ENCODE results near the gene CAPZA1. TPM values are rescaled to one million over a fixed set of nuclear protein-coding genes. Genes with fewer than 3 reads are reported as not detected.

Gene CAPZA1
- total RNA-seq, 1 experiment from 2014 or later, result 148 TPM

GRCh38 chr1:112614460-112615065, 5.1 kb upstream of the CAPZA1 start:
- ATAC-seq (0 out of 2 replicates have a peak, but pooled peaks have one; percentile 43), DNase-seq (ENCODE audit: low read depth, low spot score) (no peak)
- CTCF ChIA-PET, result interaction anchor here (1.0 to 2.1 kb wide), 5 partner anchors 113 to 257 kb away, joined by 4 to 15 read pairs (median 6); no protein-coding TSS in a partner anchor

More at GRCh38 chr1:112614460-112615065, 5.1 kb upstream of the CAPZA1 start:
- RAD21 ChIA-PET (ENCODE audit: low non-redundant PET in 1 of 2, low total read pairs in 2 of 2, uncharacterized antibody in 2 of 2, unreplicated experiment in 2 of 2), result no interaction called here
- no peak for TF ChIP-seq ZBTB33 (IDR thresholded peaks at IDR 0.05; ENCODE audit: extremely low read depth, insufficient replicate concordance, low read length)
- TF ChIP-seq ATF3 (IDR thresholded peaks at IDR 0.05), result no peak
- TF ChIP-seq CTCF (IDR thresholded peaks at IDR 0.05 in 2 of 3, conservative IDR thresholded peaks at IDR 0.05 in 1 of 3; ENCODE audit: borderline replicate concordance in 1 of 3, insufficient read depth in 1 of 3, low read depth in 2 of 3, low read length in 2 of 3), result peak; percentile 65 to 74 (median 68); a peak in 5 of 6 replicates
- no peak for TF ChIP-seq EZH2 (IDR thresholded peaks at IDR 0.05)
- TF ChIP-seq RAD21 (IDR thresholded peaks at IDR 0.05; ENCODE audit: low read depth), result peak; percentile 80
- no peak for TF ChIP-seq MAX (IDR thresholded peaks at IDR 0.05)
- TF ChIP-seq POLR2A (IDR thresholded peaks at IDR 0.05; ENCODE audit: borderline replicate concordance, extremely low read depth, insufficient read depth, insufficient read length), result no peak
- TF ChIP-seq FOSL1 (IDR thresholded peaks at IDR 0.05; ENCODE audit: low read depth), result no peak
- no peak for TF ChIP-seq YY1 (IDR thresholded peaks at IDR 0.05; ENCODE audit: extremely low read depth, insufficient replicate concordance, low read depth, low read length)
- no peak for TF ChIP-seq REST (IDR thresholded peaks at IDR 0.05; ENCODE audit: low read depth)
- no peak for TF ChIP-seq SRF (IDR thresholded peaks at IDR 0.05; ENCODE audit: low read depth)
- TF ChIP-seq SP1 (IDR thresholded peaks at IDR 0.05; ENCODE audit: low read depth), result no peak
- no peak for TF ChIP-seq ZFX (IDR thresholded peaks at IDR 0.05)
- TF ChIP-seq EZH2phosphoT487 (IDR thresholded peaks at IDR 0.05; ENCODE audit: borderline replicate concordance), result no peak
- H3K4me1 ChIP-seq (ENCODE audit: control insufficient read depth in 1 of 2, insufficient read depth in 2 of 2, low read length in 2 of 2), result peaks cover 9 to 14% of the 10 kb centered on the region in 2 experiments; a peak in 3 of 4 replicates
- no peaks in the 10 kb centered on the region for H3K27me3 ChIP-seq (ENCODE audit: insufficient read depth, low read length)
- peaks cover 80% of the 10 kb centered on the region for H3K79me2 ChIP-seq (ENCODE audit: insufficient read depth, low read length)
- H3K9me2 ChIP-seq (ENCODE audit: insufficient read depth), result no peaks in the 10 kb centered on the region
- H3K27ac ChIP-seq (ENCODE audit: low read depth, low read length), result no peak overlapping the region
- H4K20me1 ChIP-seq (ENCODE audit: insufficient read depth), result no peaks in the 10 kb centered on the region
- H2AFZ ChIP-seq (ENCODE audit: low read depth, low read length, poor library complexity, severe bottlenecking), result no peak overlapping the region
- no peak overlapping the region for H3K9ac ChIP-seq (ENCODE audit: low read length)
- intact Hi-C loops (cut with micrococcal nuclease), result loop anchor here (1.0 to 10.0 kb wide), 2 partner anchors 110 to 223 kb away; partner anchors contain the start of gene WNT2B
- POLR2A ChIA-PET, result no interaction called here
- no TSS peak for BruUV-seq (replicated peaks)
- H3K4me3 ChIP-seq (replicated peaks in 1 of 2; ENCODE audit: low read depth in 1 of 2, low read length in 2 of 2), result no peak overlapping the region
- H3K36me3 ChIP-seq (ENCODE audit: control insufficient read depth in 1 of 2, insufficient read depth in 2 of 2, low read length in 2 of 2), result peaks cover 8 to 19% of the 10 kb centered on the region in 2 experiments; a peak in 3 of 4 replicates
- H3K9me3 ChIP-seq (ENCODE audit: control insufficient read depth in 1 of 2, insufficient read depth in 1 of 2, low read depth in 1 of 2, low read length in 2 of 2), result no peaks in the 10 kb centered on the region
- no peak overlapping the region for H3K4me2 ChIP-seq (ENCODE audit: low read length)
